ENCODE data around the gene CEP128. TPM values are rescaled to one million over a fixed set of nuclear protein-coding genes. Genes with fewer than 3 reads are reported as not detected.

CEP128 gene
- total and polyA plus RNA-seq, 2 experiments from 2014 or later = 7.6 to 17.6 TPM

- TF ChIP-seq REST (IDR thresholded peaks at IDR 0.05; ENCODE audit: unreplicated experiment) (no peak), ZNF114 (CRISPR knock-in tag; IDR thresholded peaks at IDR 0.05) (no peak)
Measured at GRCh38 chr14:80536456-80536855, 405.1 kb downstream of the CEP128 start (continued).

GRCh38 chr14:80535171-80535570 is 406.4 kb downstream of the CEP128 start:
- no peak overlapping the region for H3K4me3 Mint-ChIP-seq
- H3K4me1 ChIP-seq (ENCODE audit: insufficient read depth) = no peaks in the 10 kb centered on the region
- H3K9me2 ChIP-seq (ENCODE audit: insufficient read depth) = no peaks in the 10 kb centered on the region
- no peaks in the 10 kb centered on the region for H3K4me1 Mint-ChIP-seq
- no peak overlapping the region for H3K4me2 ChIP-seq
- H3K79me2 ChIP-seq (replicated peaks; ENCODE audit: insufficient read depth) = no peaks in the 10 kb centered on the region
- no peak for ATAC-seq
- no peaks in the 10 kb centered on the region for H3K27me3 ChIP-seq (ENCODE audit: insufficient read depth)
- H3K36me3 Mint-ChIP-seq (ENCODE audit: low read depth) = peaks cover 8% of the 10 kb centered on the region
- no peaks in the 10 kb centered on the region for H3F3A ChIP-seq (replicated peaks; ENCODE audit: low read depth)
- peaks cover 5% of the 10 kb centered on the region; the same call in 2 of the 3 replicates for H3K9me3 Mint-ChIP-seq
- H3K4me3 ChIP-seq = no peak overlapping the region
- no peak for DNase-seq (ENCODE audit: low spot score)
- no peak overlapping the region for H3K27ac ChIP-seq (ENCODE audit: low read depth)
- H3K27me3 Mint-ChIP-seq (ENCODE audit: insufficient read depth, low read depth, poor library complexity) = no peaks in the 10 kb centered on the region
- H4K20me1 ChIP-seq (replicated peaks; ENCODE audit: insufficient read depth) = no peaks in the 10 kb centered on the region
- H3K36me3 ChIP-seq (ENCODE audit: insufficient read depth) = no peaks in the 10 kb centered on the region
- no peak overlapping the region for H3K27ac Mint-ChIP-seq
- TF ChIP-seq EZH2 (IDR thresholded peaks at IDR 0.05; ENCODE audit: low read depth, unreplicated experiment) (no peak), ZNF331 (CRISPR knock-in tag; IDR thresholded peaks at IDR 0.05; ENCODE audit: low read depth) (no peak), EZH2phosphoT487 (IDR thresholded peaks at IDR 0.05; ENCODE audit: unreplicated experiment) (no peak), POLR2AphosphoS5 (IDR thresholded peaks at IDR 0.05; ENCODE audit: low read depth) (no peak), REST (IDR thresholded peaks at IDR 0.05; ENCODE audit: unreplicated experiment) (no peak), NANOG (IDR thresholded peaks at IDR 0.05; ENCODE audit: borderline replicate concordance) (no peak), ETS1 (IDR thresholded peaks at IDR 0.05) (no peak)
- H2AFZ ChIP-seq = no peak overlapping the region
